Measurements from ENCODE around the gene DAO.

Gene DAO

DNA sequence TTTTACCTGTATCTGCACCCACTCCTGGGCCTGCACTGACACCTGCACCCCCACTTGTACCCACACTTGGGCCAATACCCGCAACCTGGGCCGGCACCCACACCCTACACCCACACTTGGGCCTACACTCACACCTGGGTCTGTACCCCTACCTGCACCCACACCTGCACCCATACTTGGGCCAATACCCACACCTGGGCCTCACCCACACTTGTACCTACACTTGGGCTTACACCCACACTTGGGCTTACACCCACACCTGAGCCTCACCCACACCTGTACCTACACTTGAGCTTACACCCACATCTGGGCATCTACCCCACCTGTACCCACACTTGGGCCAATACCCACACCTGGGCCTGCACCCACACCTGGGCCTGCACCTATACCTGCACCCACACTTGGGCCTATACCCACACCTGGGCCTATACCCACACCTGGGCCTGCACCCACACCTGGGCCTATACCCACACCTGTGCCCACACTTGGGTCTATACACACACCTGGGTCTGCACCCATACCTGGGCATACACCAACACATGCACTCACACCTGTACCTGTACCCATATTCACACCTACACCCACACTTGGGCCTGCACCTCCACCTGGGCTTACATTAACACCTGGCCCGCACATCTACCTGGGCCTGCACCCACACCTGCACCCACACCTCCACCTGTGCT, 39.2 kb downstream of the DAO start:
- no peak for DNase-seq (ENCODE audit: low spot score)

DNA sequence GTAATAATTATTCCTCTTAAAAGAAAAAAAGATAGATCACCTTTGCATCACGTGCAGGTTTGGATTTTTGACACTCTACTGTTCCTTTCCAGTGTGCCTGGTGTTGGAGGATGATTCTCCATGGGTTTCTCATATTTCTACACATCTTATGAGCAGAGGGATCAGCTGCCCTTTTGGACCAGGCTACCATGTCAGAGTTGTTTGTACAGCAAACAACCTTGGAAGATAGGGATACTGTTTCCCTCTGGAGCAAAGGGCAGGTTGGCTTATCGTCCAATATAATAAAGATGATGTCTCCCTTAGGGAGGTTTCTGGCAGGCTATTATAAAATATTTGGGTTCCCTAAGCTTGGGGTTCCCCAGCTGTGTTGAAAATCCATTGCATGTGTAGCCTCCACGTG, 42.1 kb downstream of the DAO start:
- DNase-seq (ENCODE audit: low spot score), result no peak

DNA sequence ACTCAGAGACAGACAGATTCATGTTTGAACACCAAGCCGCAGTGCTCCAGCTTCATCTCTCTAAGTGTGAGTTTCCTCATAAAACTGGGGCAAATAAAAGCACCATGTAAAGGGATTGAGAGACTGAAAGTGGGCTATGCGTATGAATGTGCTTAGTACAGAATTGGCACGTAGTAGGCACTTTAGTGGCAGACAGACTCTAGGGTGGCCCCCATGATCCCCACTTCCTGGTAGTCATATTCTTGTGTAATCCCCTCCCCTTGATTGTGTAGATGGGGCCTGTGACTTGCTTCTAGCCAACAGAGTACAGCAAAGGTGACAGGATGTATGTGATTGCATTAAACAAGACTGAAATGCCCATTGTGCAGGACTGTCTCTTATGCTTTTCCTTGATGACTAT, 43.0 kb downstream of the DAO start:
- DNase-seq (ENCODE audit: low spot score), result no peak

DNA sequence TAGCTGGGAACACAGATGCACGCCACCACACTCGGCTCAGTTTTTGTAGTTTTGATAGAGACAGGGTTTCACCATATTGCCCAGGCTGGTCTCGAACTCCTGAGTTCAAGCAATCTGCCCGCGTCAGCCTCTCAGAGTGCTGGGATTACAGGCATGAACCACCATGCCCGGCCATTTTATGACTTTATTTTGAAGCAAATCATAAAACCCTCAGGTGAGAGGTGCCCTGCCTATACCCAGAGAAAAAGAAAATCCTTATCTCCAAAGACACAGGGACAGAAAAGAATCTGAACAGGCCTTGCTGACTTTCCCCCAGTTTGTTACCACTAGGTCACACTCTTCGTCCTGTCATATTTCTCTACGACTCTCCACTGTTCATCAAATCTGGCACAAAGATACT, 48.8 kb downstream of the DAO start:
- no peak for DNase-seq (ENCODE audit: low spot score)

DNA sequence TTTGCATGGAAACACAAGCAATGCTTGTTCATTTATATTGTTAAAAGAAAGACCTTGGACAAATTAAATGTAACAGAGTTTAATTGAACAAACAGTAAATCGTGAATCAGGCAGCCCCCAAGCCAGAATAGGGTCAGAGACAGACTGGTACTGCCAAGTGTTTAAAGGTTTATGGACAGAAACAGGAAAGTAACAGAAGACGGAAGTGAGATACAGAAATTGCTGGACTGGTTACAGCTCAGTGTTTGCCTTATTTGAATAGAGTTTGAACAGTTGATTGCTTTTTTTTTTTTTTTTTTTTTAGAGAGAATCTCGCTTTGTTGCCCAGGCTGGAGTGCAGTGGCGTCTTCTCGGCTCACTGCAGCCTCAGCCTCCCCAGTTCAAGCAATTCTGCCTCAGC, 50.3 kb downstream of the DAO start:
- no peak for DNase-seq (ENCODE audit: low spot score)

DNA sequence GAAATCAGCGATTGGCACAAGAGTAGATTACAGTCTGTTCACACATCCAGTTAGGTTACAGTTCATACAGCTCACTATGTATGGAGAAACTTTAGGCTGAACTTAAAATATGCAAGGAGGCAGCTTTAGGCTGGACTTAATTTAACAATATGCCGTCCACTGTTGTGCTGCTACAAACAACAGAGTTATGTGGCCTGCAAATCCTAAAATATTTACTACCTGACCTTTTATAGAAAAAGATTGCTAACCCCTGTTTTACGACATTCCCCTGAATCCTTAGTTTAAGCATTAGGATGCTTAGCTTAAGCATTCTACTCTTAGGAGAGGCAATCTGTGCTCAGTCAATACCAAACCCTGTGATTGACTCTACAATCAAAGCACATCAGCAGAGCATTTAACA, 50.9 kb downstream of the DAO start:
- no peak for DNase-seq (ENCODE audit: low spot score)

DNA sequence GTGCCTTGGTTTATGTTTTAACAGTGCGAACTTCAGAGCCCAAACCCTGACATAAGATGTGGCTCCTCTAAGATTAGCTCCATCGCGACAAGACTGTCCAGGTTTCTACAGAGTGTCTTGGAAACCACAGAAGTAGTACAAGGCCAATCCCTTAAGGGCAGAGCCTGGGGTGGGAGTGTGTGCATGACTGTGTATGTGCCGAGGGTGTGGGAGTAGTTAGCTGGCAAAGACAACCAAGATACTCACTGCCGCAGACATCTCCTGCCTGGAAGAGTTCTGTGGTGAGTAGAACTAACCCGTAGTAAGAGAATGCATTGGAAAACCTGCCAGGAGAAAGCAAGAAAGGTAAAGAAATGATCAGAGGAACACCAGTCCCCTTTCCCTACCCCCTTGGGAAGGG, 54.1 kb downstream of the DAO start:
- DNase-seq (ENCODE audit: low spot score), result no peak

DNA sequence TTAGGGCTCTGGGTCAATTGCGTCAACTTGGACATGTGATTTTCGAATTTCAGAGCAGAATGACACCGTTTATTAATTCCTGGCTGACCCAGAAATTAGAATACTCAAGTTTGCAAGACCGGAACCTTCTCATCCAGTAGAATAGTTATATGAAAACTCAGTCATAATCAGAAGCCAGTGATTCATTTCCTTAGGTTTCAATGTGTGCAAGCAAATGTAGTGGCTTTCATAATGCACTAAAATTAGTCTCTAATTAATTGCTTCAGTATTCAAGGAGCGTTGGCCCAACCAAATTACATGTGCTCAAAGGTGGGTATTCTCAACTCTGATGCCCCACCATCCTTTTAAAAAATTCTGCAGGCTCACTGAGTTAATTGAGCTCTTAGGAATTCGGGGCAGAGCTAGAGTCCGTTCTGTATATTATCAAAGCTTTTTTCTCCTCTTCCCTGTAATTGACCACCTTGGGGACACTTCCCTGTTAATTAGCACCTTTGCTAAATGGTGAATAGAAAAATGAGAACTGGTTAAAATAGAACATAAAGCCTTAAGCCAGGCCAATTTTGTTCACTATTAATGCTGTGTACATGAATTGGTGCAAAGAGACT, 55.4 kb downstream of the DAO start:
- DNase-seq (ENCODE audit: low spot score), result no peak

DNA sequence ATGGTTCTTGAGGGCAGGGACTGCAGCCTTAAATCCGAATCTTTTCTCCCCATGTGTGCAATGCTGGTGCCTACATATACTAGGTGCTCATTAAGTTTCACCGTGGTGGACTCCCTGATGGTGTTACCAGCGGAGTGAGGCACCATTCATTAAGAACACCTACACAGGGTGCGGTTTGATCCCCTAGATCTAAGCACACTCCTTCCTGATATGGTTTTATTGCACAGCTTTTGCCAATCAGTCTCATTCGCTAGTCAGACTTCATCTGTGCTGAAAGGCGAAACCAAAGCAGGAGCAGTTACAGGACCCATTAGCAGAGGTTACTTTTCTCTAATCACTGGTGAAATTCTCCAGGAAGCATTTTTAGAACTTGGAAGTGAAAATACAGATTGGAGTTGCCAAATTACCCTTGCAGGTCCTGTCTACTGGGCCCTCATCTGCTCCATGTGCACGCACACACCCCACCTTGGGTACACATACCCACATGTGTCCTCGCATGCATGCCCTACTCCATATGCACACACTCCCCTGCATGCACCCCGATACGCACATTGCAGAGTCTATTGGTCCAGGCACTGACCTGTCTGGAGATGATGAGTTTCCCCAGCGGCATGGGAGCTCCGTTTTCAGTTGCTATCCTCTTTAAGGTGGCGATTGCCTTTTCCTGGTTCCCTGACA, 58.5 kb downstream of the DAO start:
- DNase-seq (ENCODE audit: low spot score), result no peak

DNA sequence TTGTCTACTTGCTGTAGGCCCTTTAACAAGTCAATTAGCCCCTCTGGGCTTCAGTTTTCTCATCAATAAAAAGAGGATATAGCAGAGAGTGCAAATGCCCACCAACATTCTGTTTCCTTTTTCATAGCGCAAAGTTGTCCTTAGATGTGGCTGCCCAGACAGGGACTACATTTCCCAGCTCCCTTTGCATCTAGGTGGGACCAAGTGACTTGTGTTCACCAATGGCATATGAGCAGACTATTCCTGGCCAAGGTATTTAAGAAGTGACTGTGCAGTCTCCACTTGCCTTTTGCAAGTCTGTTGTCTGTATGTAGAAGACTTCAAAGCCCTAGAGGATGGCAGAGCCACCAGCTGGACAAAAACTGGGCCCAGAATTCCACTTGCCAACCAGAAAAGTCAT, 59.7 kb downstream of the DAO start:
- no peak for DNase-seq (ENCODE audit: low spot score)

DNA sequence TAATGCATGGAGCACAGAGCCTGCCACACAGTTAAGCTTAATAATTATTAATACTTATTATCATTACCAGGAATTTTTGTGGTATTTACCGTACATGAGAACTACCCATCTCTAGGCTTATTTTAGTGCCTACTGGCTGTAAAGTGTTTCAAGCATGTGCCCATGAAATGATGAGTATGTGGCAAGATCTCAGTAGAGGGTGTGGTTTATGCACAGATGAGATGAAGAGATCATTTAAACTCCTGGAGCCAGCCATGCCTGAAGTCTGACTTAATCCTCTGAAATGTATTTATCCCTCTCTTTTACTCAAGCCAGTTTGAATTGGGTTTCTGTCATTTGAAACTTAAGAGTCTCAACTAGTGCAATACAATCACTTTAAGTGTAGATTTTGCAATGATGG, 60.2 kb downstream of the DAO start:
- no peak for DNase-seq (ENCODE audit: low spot score)

DNA sequence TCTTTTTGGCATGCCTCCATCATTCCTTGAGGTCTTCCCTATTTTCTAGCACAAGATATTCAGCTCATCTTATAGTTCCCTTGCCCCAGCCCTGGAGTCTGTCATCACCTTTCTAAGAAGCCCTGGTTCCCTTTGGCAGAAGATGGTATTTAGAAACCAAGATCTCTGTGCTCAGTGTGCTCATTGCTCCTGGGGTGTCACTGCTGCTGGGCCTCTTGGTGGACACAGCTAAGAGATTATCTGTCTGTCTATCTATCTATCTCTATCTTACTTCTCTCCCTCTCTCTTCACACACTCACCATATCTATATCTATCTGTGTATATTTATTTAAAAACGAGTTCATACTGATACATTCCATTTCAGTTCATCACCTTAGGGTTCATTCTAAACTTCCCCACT, 67.2 kb downstream of the DAO start:
- DNase-seq (ENCODE audit: low spot score), result no peak

DNA sequence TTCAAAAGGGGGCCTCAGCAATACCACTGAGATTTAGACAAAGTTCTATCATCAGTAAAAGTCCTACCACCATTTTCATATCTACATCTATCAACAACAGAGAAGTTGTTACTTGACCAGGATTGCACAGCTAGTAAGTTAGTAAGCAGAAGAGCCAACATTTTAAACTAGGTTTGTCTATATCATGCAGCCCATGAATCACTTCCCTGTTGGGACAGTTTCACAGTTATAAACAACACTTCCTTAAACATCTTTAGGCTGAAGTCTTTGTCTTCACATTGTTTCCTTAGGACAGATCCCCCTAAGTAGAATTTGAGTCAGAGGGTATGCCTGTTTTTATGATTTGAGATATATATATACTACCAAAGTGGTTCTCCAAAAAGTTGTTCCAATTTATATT, 68.5 kb downstream of the DAO start:
- no peak for DNase-seq (ENCODE audit: low spot score)

DNA sequence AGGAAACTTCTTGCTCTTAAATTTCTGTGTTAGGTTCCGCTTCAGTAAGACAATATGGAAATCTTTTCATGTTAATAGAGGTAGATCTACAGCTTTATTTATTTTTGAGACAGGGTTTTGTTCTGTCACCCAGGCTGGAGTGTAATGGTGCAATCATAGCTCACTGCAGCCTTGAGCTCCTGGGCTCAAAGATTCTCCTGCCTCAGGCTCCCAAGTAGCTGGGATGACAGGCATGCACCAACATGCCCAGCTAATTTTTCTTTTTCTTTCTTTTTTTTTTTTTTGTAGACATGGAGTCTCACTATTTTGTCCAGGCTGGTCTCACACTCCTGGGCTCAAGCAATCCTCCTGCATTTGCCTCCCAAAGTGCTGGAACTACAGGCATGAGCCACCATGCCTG, 70.1 kb downstream of the DAO start:
- DNase-seq (ENCODE audit: low spot score), result no peak

Data from globus pallidus (tissue), 1 donor.